Activated T-cell treated with anti-CD3 and anti-CD28 coated beads, Interleukin-2, amount 50 U/mL, for 48 hours (primary cell): ENCODE measurements around the gene ARHGAP42.

Experiments
- DNase-seq, 2 experiments: peaks; one replicate each; pipeline ENCODE4 v3.0.0-alpha.2; 2020

Gene ARHGAP42

GRCh38 chr11:100805506-100806199 lies 118.6 kb downstream of the ARHGAP42 start:
- no peak for DNase-seq

DNA sequence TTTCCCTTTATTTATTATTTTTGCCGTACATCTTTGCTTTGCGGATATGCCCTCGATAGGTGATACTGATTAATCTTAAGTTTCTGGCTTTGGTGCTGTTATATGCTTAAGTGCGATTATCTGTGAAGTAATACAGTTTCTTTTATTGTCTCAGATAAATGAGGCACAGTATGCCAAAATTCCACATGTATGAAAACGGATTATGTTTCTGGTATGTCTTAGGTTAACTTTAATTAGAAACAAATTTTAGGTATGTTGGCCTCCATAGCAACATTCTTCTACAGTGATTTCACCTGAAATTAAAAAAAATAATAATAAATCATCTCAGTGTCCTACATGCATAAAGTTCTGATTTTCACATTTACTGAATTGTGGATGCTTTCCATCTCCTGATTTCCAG lies 119.2 kb downstream of the ARHGAP42 start:
- no peak for DNase-seq

DNA sequence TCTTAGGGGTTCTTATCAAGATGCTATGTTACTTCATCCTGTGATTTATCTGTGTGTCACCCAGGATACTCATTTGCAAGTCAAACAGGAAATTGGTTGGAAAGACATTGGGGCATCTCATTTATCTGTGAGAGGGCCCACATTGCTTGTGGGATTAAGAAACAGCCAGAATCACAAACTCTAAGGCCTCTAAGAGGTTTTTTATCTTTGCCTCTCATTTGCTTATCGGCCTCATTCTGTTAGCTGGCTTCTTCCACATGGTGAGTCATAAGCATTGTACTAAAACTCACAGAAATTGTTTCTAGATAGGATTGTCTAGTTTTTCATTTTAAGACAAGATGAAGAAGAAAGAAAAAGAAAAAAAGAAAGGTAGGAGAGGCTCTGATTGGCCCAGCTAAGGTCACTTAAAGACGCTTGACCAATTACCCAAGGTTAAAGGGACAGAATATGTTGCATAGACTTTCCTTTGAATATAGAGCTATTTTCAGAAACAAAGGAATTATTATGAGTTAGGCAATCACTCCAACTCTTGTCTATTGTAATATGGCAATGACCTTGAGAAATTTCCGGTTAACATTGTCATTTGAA lies 121.9 kb downstream of the ARHGAP42 start:
- no peak for DNase-seq

- DNase-seq, result no peak
Observed at GRCh38 chr11:100810146-100810545, 123.1 kb downstream of the ARHGAP42 start.

DNA sequence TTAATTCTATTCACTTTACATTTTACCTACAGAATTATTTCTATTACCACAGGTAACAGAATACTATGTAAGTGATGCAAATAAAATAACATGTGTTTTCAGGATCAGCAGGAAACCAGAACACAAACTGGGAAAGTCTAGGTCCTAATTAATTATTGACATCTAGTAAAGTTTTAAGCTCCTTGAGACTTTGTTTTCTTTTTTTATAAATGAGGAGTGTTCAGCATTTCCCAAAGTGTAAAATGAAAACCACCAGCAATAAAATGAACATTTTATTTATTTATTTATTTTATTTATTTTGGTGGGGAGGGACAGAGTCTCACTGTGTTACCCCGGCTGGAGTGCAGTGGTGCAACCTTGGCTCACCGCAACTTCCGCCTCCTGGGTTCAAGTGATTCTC lies 123.6 kb downstream of the ARHGAP42 start:
- DNase-seq, result no peak

DNA sequence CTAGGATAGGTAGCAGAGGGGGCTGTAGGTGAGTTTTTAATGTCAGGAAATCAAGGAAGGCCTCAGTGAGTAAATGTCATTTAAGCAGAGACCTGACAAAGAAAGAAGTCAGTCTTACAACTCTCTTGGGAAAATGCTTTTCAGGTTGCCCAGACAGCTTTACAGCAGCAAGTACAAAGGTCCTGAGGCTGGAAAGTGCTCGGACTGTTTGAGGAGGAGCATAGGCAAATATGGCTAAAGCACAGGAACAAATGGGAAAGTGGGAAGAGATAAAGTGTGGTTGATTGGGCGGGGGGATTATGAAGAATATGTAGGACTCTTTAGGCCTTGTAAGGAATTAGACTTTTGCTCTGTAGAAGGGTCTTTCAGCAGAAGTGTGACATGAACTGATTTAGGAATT lies 125.4 kb downstream of the ARHGAP42 start:
- DNase-seq, result no peak

DNA sequence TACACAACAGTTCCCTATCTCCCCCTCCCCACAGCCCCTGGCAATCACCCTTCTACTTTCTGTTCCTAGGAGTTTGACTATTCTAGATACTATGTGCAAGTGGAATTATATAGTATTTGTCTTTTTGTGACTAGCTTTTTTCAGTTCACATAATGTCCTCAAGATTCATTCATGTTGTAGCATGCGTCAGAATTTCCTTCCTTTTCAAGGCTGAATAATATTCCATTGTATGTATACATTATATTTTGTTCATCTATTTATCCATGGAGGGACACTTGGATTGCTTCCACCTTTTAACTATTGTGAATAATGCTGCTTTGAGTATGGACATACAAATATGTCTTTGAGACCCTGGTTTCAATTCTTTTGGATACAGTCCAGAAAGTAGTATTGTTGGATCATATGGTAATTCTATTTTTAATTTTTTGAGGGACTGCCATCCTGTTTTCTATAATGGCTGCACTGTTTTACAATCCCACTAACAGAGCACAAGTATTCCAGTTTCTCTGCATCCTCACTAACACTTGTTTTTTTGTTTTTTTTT lies 128.8 kb downstream of the ARHGAP42 start:
- DNase-seq, result no peak

- no peak for DNase-seq
Observed at GRCh38 chr11:100816823-100817222, 129.7 kb downstream of the ARHGAP42 start.

GRCh38 chr11:100817620-100818019 lies 130.5 kb downstream of the ARHGAP42 start:
- no peak for DNase-seq

DNA sequence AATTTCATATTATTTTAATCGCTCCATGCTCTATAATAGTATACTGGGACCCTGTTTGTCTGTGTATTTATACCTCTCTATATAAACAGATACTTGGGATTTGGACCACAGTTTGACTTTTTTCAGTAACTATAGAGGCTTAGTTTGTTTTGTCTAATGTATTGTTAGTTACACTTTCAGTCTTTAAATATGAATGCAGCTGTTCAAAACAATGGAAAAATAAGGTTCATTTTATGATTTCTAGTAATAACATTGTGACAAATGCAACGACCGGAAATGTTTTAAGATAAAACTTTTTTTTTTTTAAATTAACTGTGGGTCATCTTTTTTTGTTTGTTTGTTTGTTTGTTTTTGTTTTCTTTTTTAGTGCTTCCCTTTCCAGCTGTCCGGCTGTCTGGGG lies 133.5 kb downstream of the ARHGAP42 start:
- DNase-seq, result no peak

- DNase-seq, result no peak
Observed at GRCh38 chr11:100821198-100821597, 134.1 kb downstream of the ARHGAP42 start.

GRCh38 chr11:100823360-100823759 lies 136.3 kb downstream of the ARHGAP42 start:
- DNase-seq, result no peak

GRCh38 chr11:100824041-100824809 lies 137.1 kb downstream of the ARHGAP42 start:
- no peak for DNase-seq

DNA sequence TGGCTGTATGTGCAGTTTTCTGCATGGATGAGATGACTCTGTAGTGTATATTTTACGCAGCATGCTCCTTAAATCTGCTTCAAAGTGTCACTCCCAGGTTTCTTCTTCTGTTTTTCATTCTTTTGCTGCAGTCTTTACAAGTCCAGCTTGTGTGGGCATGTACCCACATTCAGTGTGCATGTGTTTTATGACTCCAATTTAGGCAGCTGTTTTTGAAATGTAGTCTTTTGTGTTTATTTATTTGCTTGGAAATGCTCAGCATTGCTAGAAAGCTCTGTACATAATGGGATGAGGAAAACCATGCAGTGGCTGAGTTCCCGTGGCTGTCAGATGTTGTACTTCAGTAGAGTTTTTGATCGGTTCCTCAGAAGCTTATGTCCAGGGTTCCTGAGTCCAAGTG lies 138.5 kb downstream of the ARHGAP42 start:
- DNase-seq, result no peak

GRCh38 chr11:100827934-100828661 lies 141.0 kb downstream of the ARHGAP42 start:
- DNase-seq, result no peak

GRCh38 chr11:100830274-100830673 lies 143.2 kb downstream of the ARHGAP42 start:
- no peak for DNase-seq

GRCh38 chr11:100830978-100831732 lies 144.1 kb downstream of the ARHGAP42 start:
- no peak for DNase-seq

GRCh38 chr11:100831929-100832494 lies 144.9 kb downstream of the ARHGAP42 start:
- no peak for DNase-seq

GRCh38 chr11:100832829-100833228 lies 145.7 kb downstream of the ARHGAP42 start:
- DNase-seq, result no peak

- no peak for DNase-seq
Observed at GRCh38 chr11:100833276-100833675, 146.2 kb downstream of the ARHGAP42 start.

DNA sequence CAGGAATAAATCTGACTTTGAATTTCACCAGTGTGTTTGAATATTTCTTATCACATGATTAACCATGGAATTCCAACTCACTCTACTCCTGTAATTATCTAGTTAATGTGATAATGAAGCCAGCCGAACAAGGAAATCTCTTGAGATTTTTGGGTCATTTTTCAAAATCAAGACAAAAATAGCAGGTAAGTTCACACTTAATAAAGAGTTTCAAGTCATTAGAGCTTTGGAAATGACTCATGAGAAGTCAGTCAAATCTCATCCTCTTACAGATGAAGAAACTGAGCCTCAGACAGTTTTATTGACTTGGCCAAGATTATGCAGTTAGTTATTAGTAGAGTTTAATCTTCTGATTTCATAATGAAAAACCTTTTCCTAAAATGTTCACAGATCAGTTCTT lies 148.8 kb downstream of the ARHGAP42 start:
- no peak for DNase-seq

- DNase-seq, result no peak
Observed at GRCh38 chr11:100837311-100837710, 150.2 kb downstream of the ARHGAP42 start.
